HEK293 (cell line): ENCODE measurements around the gene SIPA1.

ENCODE experiments used
- CTCF ChIA-PET: fragments of 350-600 bp; formaldehyde crosslinking; extraction: SDS; loops from one replicate; lab custom pipeline; 2021; ENCODE audit warnings: antibody characterized with exemption; lab: Yijun Ruan, JAX
- POLR2A ChIA-PET: fragments of 300-600 bp; formaldehyde crosslinking; extraction: SDS; loops from one replicate; lab custom pipeline; 2020; ENCODE audit warnings: antibody characterized with exemption, inconsistent platforms; lab: Yijun Ruan, JAX
- H3K27ac ChIP-seq: fragments of 200-500 bp; sonication (Bioruptor generic); 2 replicates; pipeline ENCODE4 v1.5.1; 2014; ENCODE audit warnings: low read depth, low read length, control low read depth, inconsistent platforms; ENCODE audit errors: extremely low read depth
- H3K36me3 ChIP-seq, 2 experiments: fragments of 200-500 bp in 1 of 2; sonication (Bioruptor generic) in 1 of 2; 1 replicate in 1 of 2; 2 replicates in 1 of 2; pipeline ENCODE4 v1.5.1; 2014 to 2017; ENCODE audit warnings: inconsistent platforms in 2 of 2, low read length in 2 of 2; ENCODE audit not compliant: control insufficient read depth in 2 of 2, insufficient read depth in 1 of 2
- H3K4me1 ChIP-seq: fragments of 200-500 bp; sonication (Bioruptor generic); 2 replicates; pipeline ENCODE4 v1.5.1; 2014; ENCODE audit warnings: mild to moderate bottlenecking, low read length, inconsistent platforms; ENCODE audit not compliant: control insufficient read depth, insufficient read depth
- H3K4me3 ChIP-seq: 2 replicates; pipeline ENCODE4 v1.5.1; 2011; ENCODE audit warnings: low read depth, mild to moderate bottlenecking, control low read depth, low read length, moderate library complexity
- H3K9me3 ChIP-seq: fragments of 200-500 bp; sonication (Bioruptor generic); 2 replicates; pipeline ENCODE4 v1.5.1; 2014; ENCODE audit warnings: low read depth, low read length, inconsistent platforms; ENCODE audit not compliant: control insufficient read depth, insufficient read depth
- ATF2 ChIP-seq: fragments of 450-650 bp; formaldehyde crosslinking; IDR thresholded peaks from 2 replicates; pipeline ENCODE4 v1.5.1; 2016; ENCODE audit warnings: missing biosample characterization, missing genetic modification characterization, low read depth
- BCL11A ChIP-seq: fragments of 450-650 bp; formaldehyde crosslinking; IDR thresholded peaks from 2 replicates; pipeline ENCODE4 v1.5.1; 2016; ENCODE audit warnings: low read depth, missing biosample characterization, missing genetic modification characterization
- GLI2 ChIP-seq: fragments of 450-650 bp; formaldehyde crosslinking; IDR thresholded peaks from 2 replicates; pipeline ENCODE4; 2017; ENCODE audit warnings: missing biosample characterization, missing genetic modification characterization, low read depth, borderline replicate concordance
- INSM2 ChIP-seq: fragments of 450-650 bp; formaldehyde crosslinking; IDR thresholded peaks from 2 replicates; pipeline ENCODE4 v1.5.1; 2016; ENCODE audit warnings: missing biosample characterization, missing genetic modification characterization
- PATZ1 ChIP-seq: fragments of 450-650 bp; formaldehyde crosslinking; IDR thresholded peaks from 2 replicates; pipeline ENCODE4 v1.5.1; 2016; ENCODE audit warnings: missing biosample characterization, missing genetic modification characterization
- PRDM10 ChIP-seq: fragments of 450-650 bp; formaldehyde crosslinking; IDR thresholded peaks from 2 replicates; pipeline ENCODE4 v1.5.1; 2016; ENCODE audit warnings: missing biosample characterization, missing genetic modification characterization
- ZBTB11 ChIP-seq: fragments of 450-650 bp; formaldehyde crosslinking; conservative IDR thresholded peaks from 2 replicates; pipeline ENCODE4 v1.5.1; 2016; ENCODE audit warnings: low read depth, missing biosample characterization, missing genetic modification characterization
- ZNF221 ChIP-seq: fragments of 450-650 bp; formaldehyde crosslinking; IDR thresholded peaks from 2 replicates; pipeline ENCODE4 v1.5.1; 2017; ENCODE audit warnings: missing biosample characterization, missing genetic modification characterization, borderline replicate concordance
- ZNF266 ChIP-seq: fragments of 450-650 bp; formaldehyde crosslinking; IDR thresholded peaks from 2 replicates; pipeline ENCODE4 v1.5.1; 2016; ENCODE audit warnings: missing biosample characterization, missing genetic modification characterization, low read depth
- ZNF324 ChIP-seq: fragments of 450-650 bp; formaldehyde crosslinking; IDR thresholded peaks from 2 replicates; pipeline ENCODE4 v1.5.1; 2016; ENCODE audit warnings: missing biosample characterization, missing genetic modification characterization
- ZNF335 ChIP-seq: fragments of 450-650 bp; formaldehyde crosslinking; conservative IDR thresholded peaks from 2 replicates; pipeline ENCODE4 v1.5.1; 2016; ENCODE audit warnings: missing biosample characterization, missing genetic modification characterization
- ZNF394 ChIP-seq: fragments of 450-650 bp; formaldehyde crosslinking; IDR thresholded peaks from 2 replicates; pipeline ENCODE4 v1.5.1; 2016; ENCODE audit warnings: missing biosample characterization, missing genetic modification characterization, mild to moderate bottlenecking, moderate library complexity, borderline replicate concordance
- ZNF404 ChIP-seq: fragments of 450-650 bp; formaldehyde crosslinking; IDR thresholded peaks from 2 replicates; pipeline ENCODE4 v1.5.1; 2017; ENCODE audit warnings: missing biosample characterization, missing genetic modification characterization
- ZNF473 ChIP-seq: fragments of 450-650 bp; formaldehyde crosslinking; IDR thresholded peaks from 2 replicates; pipeline ENCODE4 v1.5.1; 2017; ENCODE audit warnings: missing biosample characterization, missing genetic modification characterization
- ZNF571 ChIP-seq: fragments of 450-650 bp; formaldehyde crosslinking; IDR thresholded peaks from 2 replicates; pipeline ENCODE4 v1.5.0; 2017; ENCODE audit warnings: missing biosample characterization, missing genetic modification characterization
- ZNF580 ChIP-seq: fragments of 450-650 bp; formaldehyde crosslinking; IDR thresholded peaks from 2 replicates; pipeline ENCODE4 v1.5.1; 2016; ENCODE audit warnings: missing biosample characterization, missing genetic modification characterization
- ZNF776 ChIP-seq: fragments of 450-650 bp; formaldehyde crosslinking; IDR thresholded peaks from 2 replicates; pipeline ENCODE4 v1.5.0; 2017; ENCODE audit warnings: missing biosample characterization, missing genetic modification characterization, borderline replicate concordance
- ZNF777 ChIP-seq: fragments of 450-650 bp; formaldehyde crosslinking; IDR thresholded peaks from 2 replicates; pipeline ENCODE4 v1.5.1; 2017; ENCODE audit warnings: missing biosample characterization, missing genetic modification characterization, borderline replicate concordance
- ZNF791 ChIP-seq: fragments of 450-650 bp; formaldehyde crosslinking; IDR thresholded peaks from 2 replicates; pipeline ENCODE4 v1.5.1; 2016; ENCODE audit warnings: missing biosample characterization, missing genetic modification characterization
- ZSCAN18 ChIP-seq: fragments of 450-650 bp; formaldehyde crosslinking; IDR thresholded peaks from 2 replicates; pipeline ENCODE4 v1.5.1; 2016; ENCODE audit warnings: missing biosample characterization, missing genetic modification characterization

The SIPA1 gene

GRCh38 chr11:65637032-65637557, 806 bp upstream of the SIPA1 start:
- ChIA-PET POLR2A (interaction anchor here (0.6 to 4.4 kb wide), 13 partner anchors 7 to 213 kb away, joined by 3 to 50 read pairs (median 4); partner anchors contain the start of genes EHBP1L1, PCNX3 and RELA), CTCF (interaction anchor here (0.8 to 1.9 kb wide), 3 partner anchors 11 to 251 kb away, joined by 3 to 5 read pairs (median 3); partner anchors contain the start of gene FIBP)
- Histone ChIP-seq H3K4me1 (no peaks in the 10 kb centered on the region), H3K27ac (peak overlapping the region; percentile 61; the same call in 1 of the 2 replicates), H3K9me3 (no peaks in the 10 kb centered on the region), H3K4me3 (no peak overlapping the region), H3K36me3 (peaks cover 0 to 66% of the 10 kb centered on the region in 2 experiments; a peak in 1 of 3 replicates)
- TF ChIP-seq ZNF394 (tag by site-specific recombination), result no peak
- TF ChIP-seq ZNF776 (tag by site-specific recombination), result no peak
- TF ChIP-seq ZNF580 (tag by site-specific recombination), result no peak
- TF ChIP-seq BCL11A (tag by site-specific recombination), result peak; percentile 94
- no peak for TF ChIP-seq ZNF404 (tag by site-specific recombination)
- no peak for TF ChIP-seq ZBTB11 (tag by site-specific recombination)
- no peak for TF ChIP-seq ZNF324 (tag by site-specific recombination)
- no peak for TF ChIP-seq GLI2 (tag by site-specific recombination)
- no peak for TF ChIP-seq ZSCAN18 (tag by site-specific recombination)
- TF ChIP-seq INSM2, result no peak
- TF ChIP-seq ZNF473, result no peak
- no peak for TF ChIP-seq ZNF571 (tag by site-specific recombination)
- TF ChIP-seq ATF2, result no peak
- peak; percentile 61 for TF ChIP-seq PRDM10
- no peak for TF ChIP-seq ZNF221 (tag by site-specific recombination)
- TF ChIP-seq PATZ1, result no peak
- no peak for TF ChIP-seq ZNF335 (tag by site-specific recombination)
- no peak for TF ChIP-seq ZNF791 (tag by site-specific recombination)
- no peak for TF ChIP-seq ZNF266
- TF ChIP-seq ZNF777 (tag by site-specific recombination), result no peak
